GM12878 (cell line): ENCODE data around the gene LCAT.

Experiments used
- EP300 ChIP-seq, 2 experiments: fragments of 150-350 bp in 1 of 2; IDR thresholded peaks; 2 replicates each; pipeline ENCODE4 v1.6.1; 2011 to 2012; ENCODE audit warnings: low read depth in 2 of 2, low read length in 2 of 2, borderline replicate concordance in 1 of 2, improper control_type of control experiment in 1 of 2, inconsistent platforms in 1 of 2; ENCODE audit not compliant: control insufficient read depth in 1 of 2
- FOXM1 ChIP-seq: IDR thresholded peaks from 2 replicates; pipeline ENCODE4 v1.6.1; 2012; ENCODE audit warnings: low read depth, mild to moderate bottlenecking, inconsistent platforms, low read length, moderate library complexity
- POLR2A ChIP-seq: IDR thresholded peaks from 2 replicates; pipeline ENCODE4 v1.6.1; 2011; ENCODE audit warnings: low read depth, mild to moderate bottlenecking, low read length
- RCOR1 ChIP-seq: conservative IDR thresholded peaks from 2 replicates; pipeline ENCODE4 v1.6.1; 2012; ENCODE audit warnings: low read depth, low read length, improper control_type of control experiment
- TCF7 ChIP-seq: IDR thresholded peaks from 2 replicates; pipeline ENCODE4 v1.6.1; 2014; ENCODE audit warnings: antibody characterized with exemption, borderline replicate concordance
- TF ChIP-seq, protein P1 (sequence below), 3 experiments: IDR thresholded peaks in 2 of 3; conservative IDR thresholded peaks in 1 of 3; 2 replicates each; pipeline ENCODE4 v1.5.1; 2011; ENCODE audit warnings: low read depth in 3 of 3, low read length in 3 of 3, mild to moderate bottlenecking in 3 of 3, control low read depth in 2 of 3, moderate library complexity in 2 of 3, inconsistent platforms in 1 of 3, mixed read lengths in 1 of 3; ENCODE audit not compliant: control insufficient read depth in 2 of 3, insufficient read depth in 1 of 3; ENCODE audit errors: extremely low read depth in 1 of 3
- TF ChIP-seq, protein P2 (sequence below): fragments of 450-650 bp; formaldehyde crosslinking; IDR thresholded peaks from 2 replicates; pipeline ENCODE4 v1.5.0; 2022; ENCODE audit warnings: mild to moderate bottlenecking, missing genetic modification characterization
- TF ChIP-seq, protein P3 (sequence below): IDR thresholded peaks from 2 replicates; pipeline ENCODE4 v1.6.1; 2011; ENCODE audit warnings: low read depth, mild to moderate bottlenecking, low read length, moderate library complexity, borderline replicate concordance; ENCODE audit errors: extremely low read depth
- TF ChIP-seq, protein P4 (sequence below): IDR thresholded peaks from 2 replicates; pipeline ENCODE4 v1.6.1; 2012; ENCODE audit warnings: low read length, inconsistent platforms
- TF ChIP-seq, protein P5 (sequence below): fragments of 450-650 bp; IDR thresholded peaks from 2 replicates; pipeline ENCODE4 v1.6.1; 2016; ENCODE audit warnings: mild to moderate bottlenecking, moderate library complexity, borderline replicate concordance
- TF ChIP-seq, protein P6 (sequence below): fragments of 450-650 bp; IDR thresholded peaks from 2 replicates; pipeline ENCODE4 v1.6.1; 2017; ENCODE audit warnings: mild to moderate bottlenecking

DNA sequence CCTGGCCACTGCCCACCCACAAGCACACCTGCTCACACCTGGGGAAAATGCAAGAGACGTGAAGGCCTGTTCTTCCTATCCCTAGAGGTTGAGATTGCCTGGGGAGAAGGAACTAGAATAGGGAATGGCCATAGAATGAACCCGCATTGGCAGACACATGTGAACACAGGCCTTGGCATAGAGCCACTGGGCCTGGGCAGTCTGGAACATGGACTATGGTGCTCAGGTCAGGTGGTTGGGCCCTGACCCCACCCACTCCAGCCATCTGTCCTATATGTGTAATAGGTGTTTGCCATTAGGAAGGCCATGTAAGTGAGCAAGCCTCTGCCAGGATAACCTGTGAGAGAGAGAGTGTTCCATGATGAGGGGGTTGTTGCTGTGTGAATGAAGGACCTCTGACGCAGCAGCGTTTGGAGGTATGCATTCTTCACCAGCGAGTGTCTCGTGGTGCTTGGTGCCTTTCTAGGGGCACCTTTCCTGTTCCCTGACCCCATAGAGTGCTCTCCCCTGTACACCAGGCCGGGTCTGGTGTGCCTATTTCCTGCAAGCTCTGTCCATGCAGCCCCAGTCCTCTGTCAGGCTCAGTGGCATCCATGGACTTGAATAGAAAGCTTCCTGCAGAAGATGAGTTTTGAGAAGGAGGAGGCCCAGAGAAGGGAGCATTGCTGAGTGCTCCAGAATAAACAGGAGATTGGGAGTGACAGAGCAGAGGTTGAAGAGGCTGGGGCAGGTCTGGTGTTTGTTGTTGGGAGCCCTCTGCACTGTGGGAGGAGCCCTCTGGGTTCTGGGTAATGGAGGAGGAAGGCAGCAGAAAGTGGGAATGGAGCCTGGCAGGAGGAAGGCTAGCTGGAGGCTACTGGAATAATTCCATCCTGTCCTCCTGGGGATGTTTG, 27.8 kb downstream of the LCAT start:
- TF ChIP-seq, protein P1, sequence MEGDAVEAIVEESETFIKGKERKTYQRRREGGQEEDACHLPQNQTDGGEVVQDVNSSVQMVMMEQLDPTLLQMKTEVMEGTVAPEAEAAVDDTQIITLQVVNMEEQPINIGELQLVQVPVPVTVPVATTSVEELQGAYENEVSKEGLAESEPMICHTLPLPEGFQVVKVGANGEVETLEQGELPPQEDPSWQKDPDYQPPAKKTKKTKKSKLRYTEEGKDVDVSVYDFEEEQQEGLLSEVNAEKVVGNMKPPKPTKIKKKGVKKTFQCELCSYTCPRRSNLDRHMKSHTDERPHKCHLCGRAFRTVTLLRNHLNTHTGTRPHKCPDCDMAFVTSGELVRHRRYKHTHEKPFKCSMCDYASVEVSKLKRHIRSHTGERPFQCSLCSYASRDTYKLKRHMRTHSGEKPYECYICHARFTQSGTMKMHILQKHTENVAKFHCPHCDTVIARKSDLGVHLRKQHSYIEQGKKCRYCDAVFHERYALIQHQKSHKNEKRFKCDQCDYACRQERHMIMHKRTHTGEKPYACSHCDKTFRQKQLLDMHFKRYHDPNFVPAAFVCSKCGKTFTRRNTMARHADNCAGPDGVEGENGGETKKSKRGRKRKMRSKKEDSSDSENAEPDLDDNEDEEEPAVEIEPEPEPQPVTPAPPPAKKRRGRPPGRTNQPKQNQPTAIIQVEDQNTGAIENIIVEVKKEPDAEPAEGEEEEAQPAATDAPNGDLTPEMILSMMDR (IDR thresholded peaks at IDR 0.05 in 2 of 3, conservative IDR thresholded peaks at IDR 0.05 in 1 of 3; ENCODE audit: control insufficient read depth in 2 of 3, extremely low read depth in 1 of 3, insufficient read depth in 1 of 3, low read depth in 3 of 3, low read length in 3 of 3) = no peak
- TF ChIP-seq FOXM1 = no peak
- TF ChIP-seq TCF7 = no peak
- TF ChIP-seq, protein P2, sequence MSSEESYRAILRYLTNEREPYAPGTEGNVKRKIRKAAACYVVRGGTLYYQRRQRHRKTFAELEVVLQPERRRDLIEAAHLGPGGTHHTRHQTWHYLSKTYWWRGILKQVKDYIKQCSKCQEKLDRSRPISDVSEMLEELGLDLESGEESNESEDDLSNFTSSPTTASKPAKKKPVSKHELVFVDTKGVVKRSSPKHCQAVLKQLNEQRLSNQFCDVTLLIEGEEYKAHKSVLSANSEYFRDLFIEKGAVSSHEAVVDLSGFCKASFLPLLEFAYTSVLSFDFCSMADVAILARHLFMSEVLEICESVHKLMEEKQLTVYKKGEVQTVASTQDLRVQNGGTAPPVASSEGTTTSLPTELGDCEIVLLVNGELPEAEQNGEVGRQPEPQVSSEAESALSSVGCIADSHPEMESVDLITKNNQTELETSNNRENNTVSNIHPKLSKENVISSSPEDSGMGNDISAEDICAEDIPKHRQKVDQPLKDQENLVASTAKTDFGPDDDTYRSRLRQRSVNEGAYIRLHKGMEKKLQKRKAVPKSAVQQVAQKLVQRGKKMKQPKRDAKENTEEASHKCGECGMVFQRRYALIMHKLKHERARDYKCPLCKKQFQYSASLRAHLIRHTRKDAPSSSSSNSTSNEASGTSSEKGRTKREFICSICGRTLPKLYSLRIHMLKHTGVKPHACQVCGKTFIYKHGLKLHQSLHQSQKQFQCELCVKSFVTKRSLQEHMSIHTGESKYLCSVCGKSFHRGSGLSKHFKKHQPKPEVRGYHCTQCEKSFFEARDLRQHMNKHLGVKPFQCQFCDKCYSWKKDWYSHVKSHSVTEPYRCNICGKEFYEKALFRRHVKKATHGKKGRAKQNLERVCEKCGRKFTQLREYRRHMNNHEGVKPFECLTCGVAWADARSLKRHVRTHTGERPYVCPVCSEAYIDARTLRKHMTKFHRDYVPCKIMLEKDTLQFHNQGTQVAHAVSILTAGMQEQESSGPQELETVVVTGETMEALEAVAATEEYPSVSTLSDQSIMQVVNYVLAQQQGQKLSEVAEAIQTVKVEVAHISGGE (CRISPR knock-in tag) = no peak
- TF ChIP-seq, protein P3, sequence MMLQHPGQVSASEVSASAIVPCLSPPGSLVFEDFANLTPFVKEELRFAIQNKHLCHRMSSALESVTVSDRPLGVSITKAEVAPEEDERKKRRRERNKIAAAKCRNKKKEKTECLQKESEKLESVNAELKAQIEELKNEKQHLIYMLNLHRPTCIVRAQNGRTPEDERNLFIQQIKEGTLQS = no peak
- no peak for TF ChIP-seq RCOR1
- no peak for TF ChIP-seq POLR2A
- TF ChIP-seq, protein P4, sequence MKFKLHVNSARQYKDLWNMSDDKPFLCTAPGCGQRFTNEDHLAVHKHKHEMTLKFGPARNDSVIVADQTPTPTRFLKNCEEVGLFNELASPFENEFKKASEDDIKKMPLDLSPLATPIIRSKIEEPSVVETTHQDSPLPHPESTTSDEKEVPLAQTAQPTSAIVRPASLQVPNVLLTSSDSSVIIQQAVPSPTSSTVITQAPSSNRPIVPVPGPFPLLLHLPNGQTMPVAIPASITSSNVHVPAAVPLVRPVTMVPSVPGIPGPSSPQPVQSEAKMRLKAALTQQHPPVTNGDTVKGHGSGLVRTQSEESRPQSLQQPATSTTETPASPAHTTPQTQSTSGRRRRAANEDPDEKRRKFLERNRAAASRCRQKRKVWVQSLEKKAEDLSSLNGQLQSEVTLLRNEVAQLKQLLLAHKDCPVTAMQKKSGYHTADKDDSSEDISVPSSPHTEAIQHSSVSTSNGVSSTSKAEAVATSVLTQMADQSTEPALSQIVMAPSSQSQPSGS = no peak
- TF ChIP-seq, protein P5, sequence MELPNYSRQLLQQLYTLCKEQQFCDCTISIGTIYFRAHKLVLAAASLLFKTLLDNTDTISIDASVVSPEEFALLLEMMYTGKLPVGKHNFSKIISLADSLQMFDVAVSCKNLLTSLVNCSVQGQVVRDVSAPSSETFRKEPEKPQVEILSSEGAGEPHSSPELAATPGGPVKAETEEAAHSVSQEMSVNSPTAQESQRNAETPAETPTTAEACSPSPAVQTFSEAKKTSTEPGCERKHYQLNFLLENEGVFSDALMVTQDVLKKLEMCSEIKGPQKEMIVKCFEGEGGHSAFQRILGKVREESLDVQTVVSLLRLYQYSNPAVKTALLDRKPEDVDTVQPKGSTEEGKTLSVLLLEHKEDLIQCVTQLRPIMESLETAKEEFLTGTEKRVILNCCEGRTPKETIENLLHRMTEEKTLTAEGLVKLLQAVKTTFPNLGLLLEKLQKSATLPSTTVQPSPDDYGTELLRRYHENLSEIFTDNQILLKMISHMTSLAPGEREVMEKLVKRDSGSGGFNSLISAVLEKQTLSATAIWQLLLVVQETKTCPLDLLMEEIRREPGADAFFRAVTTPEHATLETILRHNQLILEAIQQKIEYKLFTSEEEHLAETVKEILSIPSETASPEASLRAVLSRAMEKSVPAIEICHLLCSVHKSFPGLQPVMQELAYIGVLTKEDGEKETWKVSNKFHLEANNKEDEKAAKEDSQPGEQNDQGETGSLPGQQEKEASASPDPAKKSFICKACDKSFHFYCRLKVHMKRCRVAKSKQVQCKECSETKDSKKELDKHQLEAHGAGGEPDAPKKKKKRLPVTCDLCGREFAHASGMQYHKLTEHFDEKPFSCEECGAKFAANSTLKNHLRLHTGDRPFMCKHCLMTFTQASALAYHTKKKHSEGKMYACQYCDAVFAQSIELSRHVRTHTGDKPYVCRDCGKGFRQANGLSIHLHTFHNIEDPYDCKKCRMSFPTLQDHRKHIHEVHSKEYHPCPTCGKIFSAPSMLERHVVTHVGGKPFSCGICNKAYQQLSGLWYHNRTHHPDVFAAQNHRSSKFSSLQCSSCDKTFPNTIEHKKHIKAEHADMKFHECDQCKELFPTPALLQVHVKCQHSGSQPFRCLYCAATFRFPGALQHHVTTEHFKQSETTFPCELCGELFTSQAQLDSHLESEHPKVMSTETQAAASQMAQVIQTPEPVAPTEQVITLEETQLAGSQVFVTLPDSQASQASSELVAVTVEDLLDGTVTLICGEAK = no peak
- no peak for TF ChIP-seq EP300 (IDR thresholded peaks at IDR 0.05; ENCODE audit: borderline replicate concordance in 1 of 2, control insufficient read depth in 1 of 2, low read depth in 2 of 2, low read length in 2 of 2)
- TF ChIP-seq, protein P6, sequence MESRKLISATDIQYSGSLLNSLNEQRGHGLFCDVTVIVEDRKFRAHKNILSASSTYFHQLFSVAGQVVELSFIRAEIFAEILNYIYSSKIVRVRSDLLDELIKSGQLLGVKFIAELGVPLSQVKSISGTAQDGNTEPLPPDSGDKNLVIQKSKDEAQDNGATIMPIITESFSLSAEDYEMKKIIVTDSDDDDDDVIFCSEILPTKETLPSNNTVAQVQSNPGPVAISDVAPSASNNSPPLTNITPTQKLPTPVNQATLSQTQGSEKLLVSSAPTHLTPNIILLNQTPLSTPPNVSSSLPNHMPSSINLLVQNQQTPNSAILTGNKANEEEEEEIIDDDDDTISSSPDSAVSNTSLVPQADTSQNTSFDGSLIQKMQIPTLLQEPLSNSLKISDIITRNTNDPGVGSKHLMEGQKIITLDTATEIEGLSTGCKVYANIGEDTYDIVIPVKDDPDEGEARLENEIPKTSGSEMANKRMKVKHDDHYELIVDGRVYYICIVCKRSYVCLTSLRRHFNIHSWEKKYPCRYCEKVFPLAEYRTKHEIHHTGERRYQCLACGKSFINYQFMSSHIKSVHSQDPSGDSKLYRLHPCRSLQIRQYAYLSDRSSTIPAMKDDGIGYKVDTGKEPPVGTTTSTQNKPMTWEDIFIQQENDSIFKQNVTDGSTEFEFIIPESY = no peak
